NCI-H128 (cell line): ENCODE measurements around the gene VSIG2.

Experiments used
- DNase-seq: peaks from one replicate; lab custom pipeline; 2025; ENCODE audit not compliant: unreplicated experiment; lab: John Stamatoyannopoulos, UW

VSIG2 gene

GRCh38 chr11:124724979-124725718 is 26.9 kb downstream of the VSIG2 start:
- no peak for DNase-seq

- no peak for DNase-seq
Measured at GRCh38 chr11:124722176-124722575, 29.9 kb downstream of the VSIG2 start.

GRCh38 chr11:124719534-124719933 is 32.5 kb downstream of the VSIG2 start:
- no peak for DNase-seq

GRCh38 chr11:124718801-124719200 is 33.3 kb downstream of the VSIG2 start:
- no peak for DNase-seq

GRCh38 chr11:124717786-124718651 is 34.0 kb downstream of the VSIG2 start:
- DNase-seq: no peak

GRCh38 chr11:124717421-124717785 is 34.7 kb downstream of the VSIG2 start:
- no peak for DNase-seq

- DNase-seq: no peak
Measured at GRCh38 chr11:124716591-124716990, 35.5 kb downstream of the VSIG2 start.

GRCh38 chr11:124712392-124712791 is 39.7 kb downstream of the VSIG2 start:
- no peak for DNase-seq

- DNase-seq: no peak
Measured at GRCh38 chr11:124707829-124708228, 44.2 kb downstream of the VSIG2 start.

- DNase-seq: no peak
Measured at GRCh38 chr11:124700028-124700427, 52.0 kb downstream of the VSIG2 start.

GRCh38 chr11:124699547-124699946 is 52.5 kb downstream of the VSIG2 start:
- no peak for DNase-seq
